Testis (tissue), 2 donors: ENCODE data around the gene ARHGAP35.

Source experiments
- CTCF ChIP-seq, 3 experiments: fragments of 450-650 bp in 2 of 3; fragments of 200-600 bp in 1 of 3; sonication (generic) in 1 of 3; IDR thresholded peaks; one replicate each; pipeline ENCODE4 v1.5.1; 2016 to 2019; ENCODE audit warnings: antibody characterized with exemption in 3 of 3, mild to moderate bottlenecking in 2 of 3, moderate library complexity in 1 of 3
- POLR2A ChIP-seq: fragments of 450-650 bp; IDR thresholded peaks from one replicate; pipeline ENCODE4 v1.6.1; 2017; ENCODE audit warnings: antibody characterized with exemption, mild to moderate bottlenecking, moderate library complexity

GRCh38 chr19:46842791-46843190 is 18.0 kb upstream of the ARHGAP35 start:
- TF ChIP-seq CTCF (IDR thresholded peaks at IDR 0.05), result no peak
- TF ChIP-seq POLR2A, result no peak
